Stomach (tissue), 4 donors: Measurements from ENCODE around the gene CAPN14.

ENCODE experiments used
- POLR2AphosphoS5 ChIP-seq, 3 donors: sonication (generic); formaldehyde crosslinking; IDR thresholded peaks; one replicate each; pipeline ENCODE4 v1.6.1; 2016; ENCODE audit warnings: antibody characterized with exemption in 3 of 3
- TF ChIP-seq, protein P1 (sequence below), 7 experiments: fragments of 450-650 bp in 4 of 7; fragments of 200-600 bp in 3 of 7; sonication (generic) in 3 of 7; IDR thresholded peaks; one replicate each; pipeline ENCODE4 v1.5.1; 2016 to 2019; ENCODE audit warnings: antibody characterized with exemption in 7 of 7, control low read depth in 2 of 7, mild to moderate bottlenecking in 1 of 7

DNA sequence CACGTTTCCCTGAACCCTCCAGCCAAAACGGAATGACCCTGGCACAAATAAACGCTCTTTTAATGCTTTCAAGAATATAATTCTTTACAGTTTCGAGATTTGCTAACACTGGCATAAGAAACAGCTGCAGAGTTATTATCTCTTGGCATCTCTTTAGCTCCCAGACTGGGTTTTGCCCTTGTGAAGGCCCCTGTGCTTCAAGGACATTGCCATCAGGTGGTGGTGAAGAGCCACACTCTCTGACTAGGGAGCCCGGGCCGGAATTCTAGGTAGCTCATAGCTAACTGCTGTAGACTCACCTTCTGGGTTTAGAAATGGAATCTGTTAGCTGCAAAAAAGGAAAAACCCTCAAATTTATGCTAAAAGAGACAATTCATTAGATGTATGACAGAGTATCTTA lies 65.8 kb downstream of the CAPN14 start:
- no peak for TF ChIP-seq POLR2AphosphoS5 (IDR thresholded peaks at IDR 0.05)
- TF ChIP-seq, protein P1, sequence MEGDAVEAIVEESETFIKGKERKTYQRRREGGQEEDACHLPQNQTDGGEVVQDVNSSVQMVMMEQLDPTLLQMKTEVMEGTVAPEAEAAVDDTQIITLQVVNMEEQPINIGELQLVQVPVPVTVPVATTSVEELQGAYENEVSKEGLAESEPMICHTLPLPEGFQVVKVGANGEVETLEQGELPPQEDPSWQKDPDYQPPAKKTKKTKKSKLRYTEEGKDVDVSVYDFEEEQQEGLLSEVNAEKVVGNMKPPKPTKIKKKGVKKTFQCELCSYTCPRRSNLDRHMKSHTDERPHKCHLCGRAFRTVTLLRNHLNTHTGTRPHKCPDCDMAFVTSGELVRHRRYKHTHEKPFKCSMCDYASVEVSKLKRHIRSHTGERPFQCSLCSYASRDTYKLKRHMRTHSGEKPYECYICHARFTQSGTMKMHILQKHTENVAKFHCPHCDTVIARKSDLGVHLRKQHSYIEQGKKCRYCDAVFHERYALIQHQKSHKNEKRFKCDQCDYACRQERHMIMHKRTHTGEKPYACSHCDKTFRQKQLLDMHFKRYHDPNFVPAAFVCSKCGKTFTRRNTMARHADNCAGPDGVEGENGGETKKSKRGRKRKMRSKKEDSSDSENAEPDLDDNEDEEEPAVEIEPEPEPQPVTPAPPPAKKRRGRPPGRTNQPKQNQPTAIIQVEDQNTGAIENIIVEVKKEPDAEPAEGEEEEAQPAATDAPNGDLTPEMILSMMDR (IDR thresholded peaks at IDR 0.05), result no peak
